A673 (cell line): ENCODE data around the gene ALDH1B1.
"Not testable (repeated sequence)": the region's sequence is repeated elsewhere in the genome, so short reads cannot be mapped to it uniquely, and the experiment has no call there.

Source experiments
- CTCF ChIP-seq: fragments of 300-800, 200-600 bp; sonication (generic); conservative IDR thresholded peaks from 2 replicates; pipeline ENCODE4 v1.5.1; 2017; ENCODE audit warnings: low read depth, mild to moderate bottlenecking, antibody characterized with exemption, low read length, moderate library complexity, mixed read lengths
- EZH2 ChIP-seq: fragments of 200-600 bp; sonication (generic); IDR thresholded peaks from 2 replicates; pipeline ENCODE4 v1.6.1; 2017; ENCODE audit warnings: borderline replicate concordance, low read depth, mild to moderate bottlenecking, mixed read lengths, antibody characterized with exemption, low read length; ENCODE audit not compliant: poor library complexity, severe bottlenecking

DNA sequence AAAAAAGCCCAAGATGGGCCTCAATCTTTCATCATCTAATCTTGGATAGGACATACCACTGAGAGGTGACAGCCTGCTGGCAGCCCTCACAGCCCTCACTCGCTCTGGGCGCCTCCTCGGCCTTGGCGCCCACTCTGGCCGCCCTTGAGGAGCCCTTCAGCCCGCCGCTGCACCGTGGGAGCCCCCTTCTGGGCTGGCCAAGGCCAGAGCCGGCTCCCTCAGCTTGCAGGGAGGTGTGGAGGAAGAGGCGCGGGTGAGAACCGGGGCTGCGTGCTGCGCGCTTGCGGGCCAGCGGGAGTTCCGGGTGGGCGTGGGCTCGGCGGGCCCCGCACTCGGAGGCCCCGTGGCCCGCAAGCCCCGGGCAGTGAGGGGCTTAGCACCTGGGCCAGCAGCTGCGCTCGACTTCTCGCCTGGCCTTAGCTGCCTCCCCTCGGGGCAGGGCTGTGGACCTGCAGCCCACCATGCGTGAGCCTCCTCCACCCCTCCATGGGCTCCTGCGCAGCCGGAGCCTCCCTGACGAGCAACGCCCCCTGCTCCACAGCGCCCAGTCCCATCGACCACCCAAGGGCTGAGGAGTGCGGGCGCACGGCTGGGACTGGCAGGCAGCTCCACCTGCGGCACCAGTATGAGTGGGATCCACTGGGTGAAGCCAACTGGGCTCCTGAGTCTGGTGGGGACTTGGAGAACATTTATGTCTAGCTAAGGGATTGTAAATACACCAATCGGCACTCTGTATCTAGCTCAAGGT is 15.0 kb upstream of the ALDH1B1 start:
- TF ChIP-seq EZH2, CTCF: not testable (repeated sequence)
